IPS-NIHi7 (cell line): ENCODE results near the gene GNG8.
A peak's percentile ranks its signal among the peaks of the same experiment; 100 is the strongest.

ENCODE experiments used
- DNase-seq: peaks from one replicate; pipeline ENCODE4 v3.0.0; 2012; ENCODE audit warnings: mixed read lengths; ENCODE audit errors: extremely low spot score

The GNG8 gene

DNA sequence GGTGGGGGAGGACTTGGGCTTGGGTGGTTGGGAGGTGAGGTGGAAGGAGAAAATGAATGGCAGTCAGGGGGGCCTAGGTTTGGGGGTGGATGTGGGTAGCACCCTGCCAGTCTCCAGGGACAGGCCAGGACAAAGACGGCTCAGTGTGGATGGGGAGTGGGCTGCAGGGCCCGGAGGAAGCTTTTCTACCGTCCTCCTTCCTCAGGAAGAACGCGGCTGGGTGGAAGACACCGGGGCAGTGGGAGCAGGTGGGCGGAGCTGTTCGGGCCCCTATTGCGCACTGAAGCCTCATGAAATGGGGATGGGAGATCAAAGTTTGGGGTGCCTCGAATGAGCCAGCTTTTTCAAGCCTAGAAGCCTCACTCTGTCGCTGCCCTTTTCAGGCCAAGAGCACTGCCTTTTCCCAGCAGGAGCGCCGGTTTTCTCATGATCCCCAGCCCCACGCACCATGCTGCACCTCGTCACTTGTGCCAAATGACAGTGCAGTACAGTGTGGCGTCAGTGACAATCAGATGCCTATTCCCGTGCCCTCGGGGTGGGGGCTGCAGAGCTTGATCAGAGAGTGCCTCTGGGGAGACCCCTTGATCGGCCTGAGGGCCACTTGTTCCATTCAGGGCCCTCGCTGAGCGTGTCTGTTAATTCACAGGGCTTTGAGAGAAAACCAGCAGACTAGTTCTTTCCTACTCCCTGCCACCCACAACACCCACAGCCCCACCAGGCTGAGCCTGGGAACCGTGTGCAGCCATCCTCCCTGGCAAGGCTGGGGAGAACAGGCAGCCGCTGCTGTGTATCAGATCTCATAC, 33.4 kb downstream of the GNG8 start:
- DNase-seq: no peak

DNA sequence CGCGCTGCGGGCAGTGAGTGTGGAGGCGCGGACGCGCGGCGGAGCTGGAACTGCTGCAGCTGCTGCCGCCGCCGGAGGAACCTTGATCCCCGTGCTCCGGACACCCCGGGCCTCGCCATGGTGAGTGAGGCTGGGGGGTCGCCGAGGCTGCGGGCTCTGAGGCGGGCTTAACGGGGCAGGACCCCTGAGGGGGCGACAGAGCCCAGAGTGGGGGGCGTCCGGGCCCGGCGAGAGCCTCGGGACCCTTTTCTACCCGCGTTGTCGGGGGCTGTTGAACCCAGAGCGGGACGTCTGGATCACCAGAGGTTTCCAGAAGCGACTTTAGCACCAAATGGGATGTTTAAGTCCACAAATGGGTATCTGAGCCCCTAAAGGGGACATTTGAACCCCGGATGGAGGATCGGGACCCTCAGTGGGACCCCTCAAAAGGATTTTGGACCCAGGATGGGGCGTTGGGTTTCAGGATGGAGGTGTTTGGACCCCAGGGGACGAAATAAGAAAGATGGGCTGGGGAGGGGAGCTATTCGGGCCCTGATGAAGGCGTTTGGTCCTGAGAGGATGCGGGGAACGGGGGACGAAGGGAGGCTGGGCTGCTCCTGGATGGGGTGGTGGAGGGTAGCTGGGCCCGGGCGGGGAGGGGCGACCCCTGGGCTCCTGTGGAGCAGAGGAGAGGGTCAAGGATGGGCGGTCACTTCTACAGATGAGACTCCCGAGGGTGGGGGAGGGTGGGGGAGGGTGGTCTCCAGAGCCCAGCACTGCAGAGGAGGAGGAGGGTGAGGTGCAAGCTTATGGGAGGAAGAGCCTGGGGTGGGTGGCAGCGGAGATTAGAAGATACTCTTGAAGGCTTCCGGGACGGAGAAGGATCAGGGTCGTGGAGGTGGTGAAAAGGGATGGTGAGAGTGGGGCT, 34.4 kb downstream of the GNG8 start, which contains the start of gene CALM3:
Gene CALM3, plus strand, starts transcription at position 13 of the 907 bp plus-strand sequence. Its CDS starts 105 bp downstream, at position 118.
- DNase-seq: no peak

DNA sequence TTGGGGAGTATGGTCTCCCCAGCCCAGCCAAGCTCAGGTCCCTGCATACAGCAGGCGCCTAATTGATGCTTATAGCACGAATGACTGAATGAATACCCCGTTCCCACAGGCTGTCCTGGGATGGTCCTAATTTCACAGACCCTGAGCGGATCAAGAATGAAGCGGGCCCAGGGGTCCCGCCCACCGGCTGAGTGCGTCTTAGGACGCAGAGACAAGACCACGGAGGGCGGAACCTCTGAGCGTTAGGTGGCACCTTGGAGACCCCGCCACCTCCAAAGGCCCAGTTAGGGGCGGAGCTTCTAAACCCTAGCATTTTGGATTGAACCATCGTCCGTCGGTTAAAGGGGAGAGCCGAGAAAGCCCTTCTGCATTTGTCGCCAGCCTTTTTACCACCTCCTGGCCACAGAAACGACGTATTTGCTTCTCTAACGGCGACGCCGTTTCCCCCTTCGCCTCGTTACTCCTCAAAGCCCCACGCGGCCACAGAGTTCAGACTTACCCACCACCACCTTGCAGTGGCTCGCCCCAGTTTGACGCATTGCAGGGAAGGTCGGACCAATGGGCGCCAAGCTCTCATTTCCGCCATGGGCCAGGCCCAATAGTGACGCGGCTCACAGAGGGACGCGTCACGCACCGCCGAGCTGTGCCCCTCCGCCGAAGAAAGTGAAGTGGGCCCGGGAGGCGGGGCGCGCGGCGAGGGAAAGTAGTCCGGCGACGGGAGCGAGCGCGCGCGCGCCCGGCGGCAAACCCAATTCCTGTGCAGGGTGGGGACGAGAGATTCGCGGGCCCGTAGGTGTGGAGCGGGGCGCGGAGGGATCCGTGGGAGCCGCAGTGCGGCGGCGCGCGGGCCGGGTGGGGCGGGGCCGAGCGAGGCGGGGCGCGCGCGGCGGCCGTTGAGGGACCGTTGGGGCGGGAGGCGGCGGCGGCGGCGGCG, 35.4 kb downstream of the GNG8 start:
- DNase-seq: peak; percentile 96

DNA sequence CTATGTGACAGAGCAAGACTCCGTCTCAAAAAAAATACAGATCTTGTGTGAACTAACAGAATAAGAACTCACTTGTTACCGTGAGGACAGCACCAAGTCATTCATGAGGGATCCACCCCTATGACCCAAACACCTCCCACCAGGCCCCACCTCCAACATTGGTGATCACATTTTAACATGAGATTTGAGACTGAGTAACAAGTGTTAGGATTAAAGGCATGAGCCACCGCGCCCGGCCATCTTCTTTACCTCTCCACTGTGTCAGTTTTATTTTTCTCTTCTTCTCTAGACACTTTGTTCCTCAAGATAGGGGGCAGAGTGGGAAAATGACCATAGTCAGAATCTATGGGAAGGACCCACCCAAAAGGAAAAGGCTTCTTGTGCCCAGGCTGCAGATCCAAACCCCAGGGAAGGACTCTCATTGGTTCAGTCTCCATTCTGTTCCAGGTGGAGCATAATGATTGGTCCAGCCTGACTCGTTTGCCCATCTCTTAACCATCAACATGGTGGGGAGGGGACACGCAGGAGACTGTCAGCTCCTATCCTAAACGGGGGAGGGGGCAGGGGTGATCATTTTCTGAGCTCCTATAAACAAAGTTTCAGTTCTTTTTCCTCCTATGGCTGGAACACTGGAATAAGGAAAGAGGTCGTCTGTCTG, 36.2 kb downstream of the GNG8 start:
- no peak for DNase-seq

DNA sequence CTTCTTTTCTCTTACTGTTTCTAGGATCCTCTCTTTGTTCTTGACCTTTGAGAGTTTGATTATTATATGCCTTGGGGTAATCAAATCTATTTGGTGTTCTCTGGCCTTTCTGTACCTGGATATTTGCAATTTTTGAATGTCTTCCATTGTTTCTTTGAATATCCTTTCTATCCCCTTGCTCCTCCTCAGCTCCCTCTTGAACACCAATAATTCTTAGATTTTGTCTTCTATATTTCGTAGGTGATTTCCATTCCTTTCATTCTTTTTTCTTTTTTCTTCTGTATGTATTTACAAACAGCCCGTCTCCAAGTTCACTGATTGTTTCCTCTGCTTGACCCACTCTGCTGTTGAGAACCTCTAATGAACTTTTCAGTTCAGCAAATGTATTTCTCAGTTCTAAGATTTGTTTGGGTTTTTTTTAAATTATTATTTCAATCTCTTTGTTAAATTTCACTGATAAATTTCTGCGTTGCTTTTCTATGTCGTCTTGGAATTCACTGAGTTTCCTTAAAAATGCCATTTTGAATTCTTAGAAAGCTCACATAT, 37.6 kb downstream of the GNG8 start:
- DNase-seq: no peak

DNA sequence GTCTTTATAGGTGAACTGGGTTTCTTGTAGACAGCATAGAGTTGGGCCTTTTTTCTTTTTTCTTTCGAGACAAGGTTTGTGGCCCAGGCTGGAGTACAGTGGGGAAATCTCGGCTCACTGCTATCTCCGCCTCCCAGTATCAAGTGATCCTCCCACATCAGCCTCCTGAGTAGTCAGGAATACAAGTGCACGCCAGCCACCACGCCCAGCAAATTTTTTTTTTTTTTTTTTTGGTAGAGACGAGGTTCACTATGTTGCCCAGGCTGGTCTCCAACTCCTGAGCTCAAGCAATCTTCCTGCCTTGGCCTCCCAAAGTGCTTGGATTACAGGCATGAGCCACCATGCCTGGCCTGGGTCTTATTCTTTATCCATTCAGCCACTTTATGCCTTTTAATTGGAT, 40.0 kb downstream of the GNG8 start:
- DNase-seq: no peak

DNA sequence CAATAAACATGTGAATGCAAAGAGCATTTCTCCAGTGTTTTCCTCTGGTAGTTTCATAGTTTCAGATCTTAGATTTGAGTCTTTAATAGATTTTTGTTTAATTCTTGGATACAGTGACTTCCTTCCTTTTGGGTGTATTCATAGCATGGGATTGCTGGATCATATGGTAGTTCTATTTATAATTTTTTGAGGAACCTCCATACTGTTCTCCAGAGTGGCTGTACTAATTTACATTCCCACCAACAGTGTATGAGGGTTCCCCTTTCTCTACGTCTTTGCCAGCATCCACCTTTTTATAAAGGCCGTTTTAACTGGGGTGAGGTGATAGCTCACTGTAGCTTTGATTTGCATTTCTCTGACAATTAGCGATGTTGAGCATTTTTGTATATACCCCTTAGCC, 44.1 kb downstream of the GNG8 start:
- DNase-seq: no peak

DNA sequence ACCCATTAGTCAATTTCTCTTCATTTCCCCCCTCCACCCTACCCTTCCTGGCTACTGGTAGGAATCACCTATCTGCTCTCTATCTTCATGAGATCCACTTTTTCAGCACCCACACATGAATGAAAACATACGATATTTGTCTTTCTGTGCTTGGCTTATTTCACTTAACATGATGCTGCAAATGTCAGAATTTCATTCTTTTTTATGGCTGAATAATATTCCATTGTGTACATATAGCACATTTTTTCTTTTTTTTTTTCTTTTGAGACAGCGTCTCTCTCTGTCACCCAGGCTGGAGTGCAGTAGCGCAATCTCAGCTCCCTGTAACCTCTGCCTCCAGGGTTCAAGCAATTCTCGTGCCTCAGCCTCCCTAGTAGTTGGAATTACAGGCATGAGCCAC, 44.7 kb downstream of the GNG8 start:
- DNase-seq: no peak

DNA sequence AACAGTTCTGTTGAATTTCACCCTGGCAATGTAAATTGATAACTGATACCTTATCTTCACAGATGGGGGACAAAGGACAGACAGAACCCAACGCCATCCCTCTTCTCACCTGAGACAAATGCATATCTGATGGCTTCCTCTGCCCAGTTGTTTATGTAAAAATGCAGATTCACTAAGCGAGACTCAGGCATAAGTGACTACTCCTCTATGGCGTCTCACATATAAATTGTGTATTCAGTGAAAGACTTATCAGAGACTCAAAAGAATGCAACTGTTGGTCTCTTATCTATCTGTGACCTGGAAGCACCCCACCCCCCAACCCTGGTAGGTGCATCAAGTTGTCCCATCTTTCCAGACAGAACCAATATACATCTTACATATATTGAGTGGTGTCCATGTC, 48.1 kb downstream of the GNG8 start:
- DNase-seq: no peak

DNA sequence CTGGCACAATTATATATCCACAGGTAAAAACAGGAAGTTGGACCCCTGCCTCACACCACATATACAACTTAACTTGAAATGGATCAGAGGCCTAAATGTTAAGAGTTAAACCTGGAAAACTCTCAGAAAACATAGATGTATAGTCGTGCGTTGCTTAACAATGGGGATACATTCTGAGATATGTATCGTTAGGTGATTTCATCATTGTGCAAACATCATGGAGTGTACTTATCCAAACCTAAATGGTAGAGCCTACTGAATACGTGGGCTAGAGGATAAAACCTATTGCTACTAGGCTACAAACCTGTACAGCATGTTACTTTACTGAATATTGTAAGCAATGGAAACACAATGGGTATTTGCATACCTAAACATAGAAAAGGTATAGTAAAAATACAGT, 49.7 kb downstream of the GNG8 start:
- no peak for DNase-seq

DNA sequence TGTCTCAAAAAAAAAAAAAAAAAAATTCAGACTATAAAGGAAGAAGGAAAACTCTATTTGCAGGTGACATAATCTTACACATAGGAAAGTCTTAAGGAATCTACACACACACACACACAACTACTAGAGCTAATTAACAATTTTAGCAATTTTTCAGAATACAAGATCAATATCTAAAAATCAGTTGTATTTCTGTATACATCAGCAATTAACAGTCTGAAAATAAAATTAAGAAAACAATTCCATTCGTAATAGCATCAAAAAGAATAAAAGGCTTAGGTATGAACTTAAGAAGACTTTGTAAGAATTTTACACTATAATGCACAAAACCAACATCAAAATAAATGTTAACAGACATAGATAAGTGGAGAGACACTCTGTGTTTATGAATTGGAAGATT, 50.5 kb downstream of the GNG8 start:
- DNase-seq: no peak
